Activated T-cell treated with anti-CD3 and anti-CD28 coated beads, Interleukin-2, amount 50 U/mL, for 72 hours (primary cell): ENCODE data around the gene MAN1C1. TPM values are rescaled to one million over a fixed set of nuclear protein-coding genes. Genes with fewer than 3 reads are reported as not detected.

Experiments
- ATAC-seq, 2 donors: fragments of 150-1000 bp; cut with Tn5 transposase; replicated peaks in 1 of 2; 2 replicates each; pipeline ENCODE4 v1.10.0; 2021; ENCODE audit warnings: moderate library complexity in 2 of 2, mild to moderate bottlenecking in 1 of 2
- DNase-seq, 2 donors: peaks; one replicate each; pipeline ENCODE4 v3.0.0; 2021 to 2022; ENCODE audit warnings: mixed read lengths in 1 of 2
- H3K27ac Mint-ChIP-seq: one replicate; pipeline ENCODE4 v1.8.0; 2022; ENCODE audit warnings: mild to moderate bottlenecking, moderate library complexity, mixed read lengths
- H3K27me3 Mint-ChIP-seq: one replicate; pipeline ENCODE4 v1.8.0; 2022; ENCODE audit warnings: low read depth, mixed read lengths
- H3K36me3 Mint-ChIP-seq, 2 donors: one replicate each; pipeline ENCODE4 v1.8.0; 2022; ENCODE audit warnings: mixed read lengths in 2 of 2, mild to moderate bottlenecking in 1 of 2; ENCODE audit not compliant: insufficient read depth in 2 of 2
- H3K4me1 Mint-ChIP-seq: one replicate; pipeline ENCODE4 v1.8.0; 2022; ENCODE audit warnings: low read depth, mixed read lengths
- H3K4me3 Mint-ChIP-seq, 2 donors: one replicate each; pipeline ENCODE4 v1.8.0; 2022; ENCODE audit warnings: mild to moderate bottlenecking in 2 of 2, mixed read lengths in 2 of 2, moderate library complexity in 2 of 2
- H3K9me3 Mint-ChIP-seq, 2 donors: one replicate each; pipeline ENCODE4 v1.8.0; 2022; ENCODE audit warnings: mixed read lengths in 2 of 2
- total RNA-seq, 2 donors: library from RNA; stranded (reverse); gene quantifications; one replicate each; pipeline ENCODE4 v1.2.3, GENCODE V29; 2022

The MAN1C1 gene
- total RNA-seq, 2 donors from 2014 or later: 9.4 to 13.3 TPM

DNA sequence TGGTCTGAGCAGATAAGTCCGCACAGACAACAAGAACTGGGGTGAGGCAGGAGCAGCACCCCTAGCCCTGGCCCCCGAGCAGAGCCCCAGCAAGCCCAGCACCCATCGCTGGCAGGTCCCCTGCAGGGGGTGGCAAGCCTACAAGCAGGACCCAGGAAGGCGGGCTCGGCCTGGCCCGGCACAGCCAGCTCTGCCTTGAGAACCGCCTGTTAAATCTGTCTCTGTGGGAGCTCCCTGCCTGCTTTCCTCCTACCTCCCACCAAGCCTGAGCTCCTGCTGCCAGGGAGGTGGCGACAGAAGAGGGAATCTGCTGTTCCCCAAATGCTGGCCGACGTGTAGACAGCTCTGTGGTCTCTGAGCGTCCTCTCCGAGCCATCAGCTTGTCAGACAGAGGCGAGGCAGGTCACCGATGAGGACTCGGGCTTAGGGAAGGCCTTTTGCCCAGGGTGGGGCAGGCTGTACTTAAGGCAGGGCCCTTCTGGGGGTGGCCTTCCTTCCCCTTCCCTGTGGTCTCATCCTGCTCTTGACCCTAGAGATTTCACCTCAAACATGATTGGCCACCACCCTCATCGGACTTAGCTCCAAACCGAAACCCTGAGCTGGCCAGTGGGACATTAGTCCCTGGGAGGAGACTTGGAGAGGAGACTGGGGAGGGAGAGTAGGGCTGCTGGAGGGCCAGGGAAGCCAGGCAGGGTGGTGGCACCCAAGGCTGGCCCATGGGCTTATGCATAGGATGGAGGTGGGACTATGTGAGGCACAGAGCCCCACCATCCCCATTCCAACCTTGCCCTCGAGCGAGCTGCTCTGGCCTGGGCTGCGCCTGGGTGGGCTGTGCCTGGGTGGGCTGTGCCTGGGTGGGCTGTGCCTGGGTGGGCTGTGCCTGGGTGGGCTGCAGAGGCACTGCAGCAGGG, 191.1 kb downstream of the MAN1C1 start:
- H3K36me3 Mint-ChIP-seq: no peaks in the 10 kb centered on the region
- no peak for ATAC-seq
- H3K9me3 Mint-ChIP-seq: no peaks in the 10 kb centered on the region
- no peaks in the 10 kb centered on the region for H3K27me3 Mint-ChIP-seq
- H3K4me3 Mint-ChIP-seq: no peak overlapping the region
- no peak overlapping the region for H3K27ac Mint-ChIP-seq
- DNase-seq: no peak
- H3K4me1 Mint-ChIP-seq: peaks cover 39% of the 10 kb centered on the region

DNA sequence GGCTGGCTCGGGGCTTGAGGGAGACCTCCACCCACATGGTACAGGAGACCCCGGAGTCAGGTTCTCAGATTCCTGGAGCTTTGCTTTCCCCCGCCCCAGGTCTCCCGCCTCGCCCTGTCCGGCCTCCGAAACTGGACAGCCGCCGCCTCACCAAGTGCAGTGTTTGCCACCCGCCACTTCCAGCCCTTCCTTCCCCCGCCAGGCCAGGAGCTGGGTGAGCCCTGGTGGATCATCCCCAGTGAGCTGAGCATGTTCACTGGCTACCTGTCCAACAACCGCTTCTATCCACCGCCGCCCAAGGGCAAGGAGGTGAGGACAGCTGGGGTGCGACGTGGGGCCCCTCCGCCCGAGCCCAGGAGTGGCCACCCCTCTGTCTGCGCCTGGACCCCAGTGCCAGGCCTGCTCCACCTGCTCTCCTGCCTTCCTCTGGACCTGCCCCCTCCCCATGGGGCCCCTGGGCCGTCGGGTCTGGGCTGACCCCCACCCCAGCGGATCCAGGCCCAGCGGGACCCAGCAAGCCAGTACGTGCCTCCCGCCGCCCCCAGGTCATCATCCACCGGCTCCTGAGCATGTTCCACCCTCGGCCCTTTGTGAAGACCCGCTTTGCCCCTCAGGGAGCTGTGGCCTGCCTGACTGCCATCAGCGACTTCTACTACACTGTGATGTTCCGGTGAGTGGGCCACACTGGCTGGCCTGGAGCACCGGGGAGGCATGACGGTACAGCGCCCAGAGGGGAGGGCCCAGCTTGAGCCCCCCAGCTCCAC, 192.1 kb downstream of the MAN1C1 start:
- Mint-ChIP-seq H3K36me3 (no peaks in the 10 kb centered on the region), H3K4me3 (no peak overlapping the region), H3K4me1 (peaks cover 31% of the 10 kb centered on the region), H3K27ac (no peak overlapping the region), H3K9me3 (no peaks in the 10 kb centered on the region), H3K27me3 (no peaks in the 10 kb centered on the region)
- ATAC-seq: no peak
- no peak for DNase-seq

DNA sequence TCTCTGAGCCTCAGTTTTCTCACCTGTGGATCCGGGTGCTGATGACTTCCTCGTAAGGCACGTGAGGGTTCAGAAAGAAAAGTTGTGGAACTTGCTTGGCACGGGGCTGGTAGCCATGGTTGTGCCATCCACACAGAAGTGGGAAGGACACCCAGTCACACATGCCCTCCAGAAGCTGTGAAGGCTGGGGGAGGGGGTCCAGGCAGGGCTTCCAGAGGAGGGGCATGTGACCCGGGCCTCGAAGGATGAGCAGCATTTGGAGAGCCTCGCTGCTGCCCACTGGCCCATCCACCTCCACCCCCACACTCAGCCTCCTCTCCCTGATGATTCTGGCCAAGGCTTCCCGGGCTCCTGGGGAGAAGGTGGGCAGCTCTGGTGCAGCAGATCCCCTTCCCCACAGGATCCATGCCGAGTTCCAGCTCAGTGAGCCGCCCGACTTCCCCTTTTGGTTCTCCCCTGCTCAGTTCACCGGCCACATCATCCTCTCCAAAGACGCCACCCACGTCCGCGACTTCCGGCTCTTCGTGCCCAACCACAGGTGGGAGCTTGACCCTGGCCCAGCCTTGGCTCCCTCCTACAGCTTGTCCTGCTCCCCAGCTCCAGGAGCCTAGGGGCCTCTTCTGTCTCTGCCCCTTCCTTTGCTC, 192.8 kb downstream of the MAN1C1 start:
- H3K4me1 Mint-ChIP-seq: peaks cover 24% of the 10 kb centered on the region
- H3K27ac Mint-ChIP-seq: no peak overlapping the region
- no peak overlapping the region for H3K4me3 Mint-ChIP-seq
- no peaks in the 10 kb centered on the region for H3K9me3 Mint-ChIP-seq
- no peaks in the 10 kb centered on the region for H3K36me3 Mint-ChIP-seq
- H3K27me3 Mint-ChIP-seq: no peaks in the 10 kb centered on the region
- ATAC-seq (no peak), DNase-seq (no peak)

DNA sequence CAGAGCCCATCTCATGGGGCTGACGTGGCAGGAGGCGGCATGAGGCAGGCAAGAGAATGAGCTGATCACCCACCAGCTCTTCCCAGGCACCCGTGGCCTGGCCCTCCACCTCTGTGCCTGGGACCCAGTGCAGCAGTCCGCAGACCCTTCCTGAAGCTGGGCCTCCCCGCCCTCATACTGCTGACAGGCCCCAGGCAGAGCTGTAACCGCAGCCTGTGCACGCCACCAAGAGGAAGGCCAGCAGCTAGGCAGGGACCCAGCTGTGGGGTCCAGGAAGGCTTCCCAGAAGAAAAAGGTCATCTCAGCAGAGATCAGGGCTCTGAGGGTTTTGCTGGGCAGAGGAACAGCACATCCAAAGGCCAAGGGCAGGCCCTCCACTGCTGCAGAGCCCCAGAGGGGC, 193.3 kb downstream of the MAN1C1 start:
- DNase-seq (no peak), ATAC-seq (no peak)
- H3K36me3 Mint-ChIP-seq: no peaks in the 10 kb centered on the region
- H3K27ac Mint-ChIP-seq: no peak overlapping the region
- H3K4me1 Mint-ChIP-seq: peaks cover 18% of the 10 kb centered on the region
- no peak overlapping the region for H3K4me3 Mint-ChIP-seq
- no peaks in the 10 kb centered on the region for H3K27me3 Mint-ChIP-seq
- no peaks in the 10 kb centered on the region for H3K9me3 Mint-ChIP-seq

DNA sequence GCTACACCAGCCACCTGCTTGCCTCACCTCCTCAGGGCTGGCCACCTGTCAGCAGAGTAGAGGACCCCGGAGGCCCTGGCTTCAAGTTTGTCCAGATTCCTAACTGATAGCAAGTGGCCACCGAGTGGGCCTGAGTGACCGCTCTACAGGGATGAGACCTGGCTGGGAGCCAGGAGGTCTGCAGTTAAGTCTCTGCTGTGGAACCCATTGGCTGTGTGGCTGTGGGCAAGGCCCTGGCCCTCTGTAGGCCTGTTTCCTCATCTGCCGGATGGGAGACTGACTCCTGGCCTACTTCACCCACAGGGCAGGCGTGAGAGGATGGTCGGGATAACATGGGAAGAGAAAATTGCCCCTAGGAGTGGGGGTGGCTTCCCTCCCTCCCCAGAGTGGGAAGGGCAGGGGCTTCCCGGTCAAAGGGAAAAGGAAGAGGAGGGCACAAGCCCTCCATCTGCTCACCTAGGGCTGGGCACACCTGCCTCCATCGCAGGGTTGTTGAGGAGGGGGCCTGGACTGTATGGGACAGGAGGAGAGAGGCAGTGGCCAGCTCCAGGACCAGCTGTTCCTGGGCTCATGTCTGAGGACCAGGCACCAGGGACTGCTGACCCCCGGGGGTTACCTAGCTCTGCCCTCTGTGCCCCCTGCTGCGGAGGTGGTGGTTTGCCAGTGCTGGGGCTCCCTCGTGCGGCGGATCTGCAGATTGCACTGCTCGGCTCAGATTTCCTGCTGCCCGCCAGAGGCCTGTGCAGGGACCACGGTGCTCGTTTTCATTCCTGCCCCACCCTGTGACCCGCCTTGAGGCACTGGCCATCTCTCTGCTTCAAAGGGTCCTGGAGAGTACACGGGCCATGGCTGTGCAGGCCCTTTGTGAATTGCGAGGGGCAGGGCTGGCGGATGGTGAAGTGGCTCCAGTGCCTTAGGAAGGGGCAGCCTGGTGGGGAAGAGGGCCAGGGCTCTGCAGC, 194.0 kb downstream of the MAN1C1 start:
- peak; percentile 82 to 85 for DNase-seq
- Mint-ChIP-seq H3K9me3 (no peaks in the 10 kb centered on the region), H3K36me3 (no peaks in the 10 kb centered on the region), H3K27me3 (no peaks in the 10 kb centered on the region), H3K27ac (peak overlapping the region; percentile 22), H3K4me3 (no peak overlapping the region), H3K4me1 (peaks cover 14% of the 10 kb centered on the region)
- ATAC-seq: peak; percentile 78 to 79

DNA sequence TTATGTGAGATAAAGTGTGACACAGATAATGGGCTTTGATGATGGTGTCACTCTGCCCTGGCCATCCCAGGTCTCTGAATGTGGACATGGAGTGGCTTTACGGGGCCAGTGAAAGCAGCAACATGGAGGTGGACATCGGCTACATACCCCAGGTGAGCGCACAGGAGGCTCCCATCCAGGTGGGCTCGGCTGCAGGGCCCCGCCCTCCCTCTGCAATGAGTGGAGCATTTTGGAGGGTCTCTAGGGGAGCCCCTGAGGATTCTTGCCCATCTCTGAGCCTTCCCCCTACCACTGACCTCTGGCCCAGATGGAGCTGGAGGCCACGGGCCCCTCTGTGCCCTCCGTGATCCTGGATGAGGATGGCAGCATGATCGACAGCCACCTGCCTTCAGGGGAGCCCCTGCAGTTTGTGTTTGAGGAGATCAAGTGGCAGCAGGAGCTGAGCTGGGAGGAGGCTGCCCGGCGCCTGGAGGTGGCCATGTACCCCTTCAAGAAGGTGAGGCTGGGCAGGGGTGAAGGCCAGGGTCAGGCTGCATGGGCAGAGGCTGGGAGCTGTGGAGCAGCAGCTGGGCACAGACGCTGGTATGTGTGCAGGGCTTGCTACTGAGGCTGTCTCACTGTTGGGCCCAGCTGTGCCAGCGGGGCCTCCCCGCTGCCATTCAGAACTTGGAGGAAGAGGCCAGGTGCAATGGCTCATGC, 194.9 kb downstream of the MAN1C1 start:
- peaks cover 9% of the 10 kb centered on the region for H3K4me1 Mint-ChIP-seq
- ATAC-seq: no peak

DNA sequence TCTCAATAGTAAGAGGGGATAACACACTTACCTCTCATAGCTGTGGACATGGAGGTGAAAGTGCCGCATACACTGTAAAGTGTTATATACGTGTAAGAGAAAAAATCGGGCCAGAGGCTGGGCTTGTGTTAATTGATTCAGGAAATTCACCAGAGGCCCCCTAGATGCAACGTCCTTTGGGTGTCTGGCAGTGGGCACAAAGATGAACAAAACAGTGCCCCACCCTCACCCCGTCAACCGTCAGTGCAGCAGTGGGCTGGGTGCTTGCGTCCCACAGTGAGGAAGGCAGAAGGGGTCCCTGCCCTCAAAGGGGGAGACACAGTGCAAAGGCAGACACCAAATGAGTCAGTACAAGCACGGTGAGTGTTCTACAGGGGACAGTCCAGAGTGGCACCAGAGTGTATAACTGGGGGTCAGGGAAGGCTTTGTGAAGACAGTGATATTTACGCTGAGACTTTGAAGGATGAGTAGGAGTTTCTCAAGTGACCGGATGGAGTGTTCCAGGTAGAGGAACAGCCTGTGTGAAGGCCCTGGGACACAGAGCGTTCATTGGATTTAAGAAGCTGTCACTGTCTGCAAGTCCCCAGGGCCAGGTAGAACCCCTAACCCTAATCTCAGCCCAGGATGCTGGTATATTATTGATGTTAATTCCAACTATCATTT, 196.6 kb downstream of the MAN1C1 start:
- Mint-ChIP-seq H3K4me1 (peaks cover 12% of the 10 kb centered on the region), H3K36me3 (no peaks in the 10 kb centered on the region), H3K27ac (no peak overlapping the region), H3K27me3 (no peaks in the 10 kb centered on the region), H3K9me3 (no peaks in the 10 kb centered on the region), H3K4me3 (no peak overlapping the region)
- DNase-seq (no peak), ATAC-seq (no peak)

More for the DNA sequence above, 194.9 kb downstream of the MAN1C1 start:
- no peaks in the 10 kb centered on the region for H3K9me3 Mint-ChIP-seq
- H3K27me3 Mint-ChIP-seq: no peaks in the 10 kb centered on the region
- H3K27ac Mint-ChIP-seq: no peak overlapping the region
- no peaks in the 10 kb centered on the region for H3K36me3 Mint-ChIP-seq
- no peak overlapping the region for H3K4me3 Mint-ChIP-seq
- no peak for DNase-seq

DNA sequence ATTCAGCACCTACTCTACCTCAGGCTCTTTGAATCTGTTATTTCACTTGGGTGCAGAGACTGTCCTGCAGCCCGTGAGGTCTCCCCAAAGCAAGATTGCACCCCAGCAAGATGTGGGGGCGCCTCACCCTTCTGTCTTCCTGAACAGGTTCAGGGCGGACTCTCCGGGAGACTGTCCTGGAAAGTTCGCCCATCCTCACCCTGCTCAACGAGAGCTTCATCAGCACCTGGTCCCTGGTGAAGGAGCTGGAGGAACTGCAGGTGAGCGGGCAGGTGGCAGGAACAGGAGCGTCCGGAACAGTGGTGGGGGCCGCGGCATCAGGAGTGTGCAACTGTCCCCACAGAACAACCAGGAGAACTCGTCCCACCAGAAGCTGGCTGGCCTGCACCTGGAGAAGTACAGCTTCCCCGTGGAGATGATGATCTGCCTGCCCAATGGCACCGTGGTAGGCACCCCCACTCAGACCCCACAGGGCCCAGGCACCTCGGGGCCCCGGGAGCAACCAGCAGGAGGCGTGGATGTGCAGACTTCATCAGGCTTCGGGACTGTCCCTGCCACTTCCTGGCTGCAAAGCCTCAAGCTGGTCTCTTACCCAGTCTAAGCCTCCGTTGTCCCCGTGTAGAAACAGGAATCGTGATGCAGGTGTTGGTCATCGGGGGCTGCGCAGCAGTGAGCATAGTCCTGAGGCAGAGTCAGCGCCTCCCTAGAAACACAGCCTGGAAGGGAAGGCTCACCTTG, 197.3 kb downstream of the MAN1C1 start:
- DNase-seq (no peak), ATAC-seq (no peak)
- Mint-ChIP-seq H3K36me3 (no peaks in the 10 kb centered on the region), H3K4me3 (no peak overlapping the region), H3K4me1 (peaks cover 19% of the 10 kb centered on the region), H3K27me3 (no peaks in the 10 kb centered on the region), H3K27ac (no peak overlapping the region), H3K9me3 (no peaks in the 10 kb centered on the region)

DNA sequence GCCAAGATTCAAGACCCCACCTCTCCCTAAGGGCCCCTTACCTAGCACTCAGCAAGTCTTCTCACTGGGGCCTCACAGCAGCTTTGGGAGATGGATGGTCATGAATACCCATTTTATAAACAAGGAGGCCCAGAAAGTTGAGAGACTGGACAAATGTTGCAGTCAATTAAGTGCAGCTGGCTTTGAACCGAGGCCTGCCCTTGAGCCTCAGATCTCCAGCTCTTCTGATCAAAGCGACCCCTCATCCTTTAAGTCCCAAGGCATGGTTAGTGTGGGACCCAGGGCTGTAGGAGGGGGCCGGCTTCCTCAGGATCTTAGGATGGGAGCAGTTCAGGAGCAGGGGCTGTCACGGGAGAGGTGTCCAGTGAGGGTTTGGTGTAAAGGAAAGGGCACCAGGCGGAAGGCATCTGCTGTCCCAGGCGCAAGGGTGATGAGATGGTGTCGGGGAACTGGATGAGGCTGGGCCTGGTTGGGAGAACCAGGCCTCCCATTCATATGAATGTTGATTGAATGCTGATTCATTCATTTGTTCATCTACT, 198.0 kb downstream of the MAN1C1 start:
- no peak overlapping the region for H3K4me3 Mint-ChIP-seq
- no peaks in the 10 kb centered on the region for H3K9me3 Mint-ChIP-seq
- peaks cover 26% of the 10 kb centered on the region for H3K4me1 Mint-ChIP-seq
- H3K27me3 Mint-ChIP-seq: no peaks in the 10 kb centered on the region
- peaks cover 0 to 3% of the 10 kb centered on the region in 2 donors for H3K36me3 Mint-ChIP-seq
- no peak overlapping the region for H3K27ac Mint-ChIP-seq
- DNase-seq: no peak
- no peak for ATAC-seq

DNA sequence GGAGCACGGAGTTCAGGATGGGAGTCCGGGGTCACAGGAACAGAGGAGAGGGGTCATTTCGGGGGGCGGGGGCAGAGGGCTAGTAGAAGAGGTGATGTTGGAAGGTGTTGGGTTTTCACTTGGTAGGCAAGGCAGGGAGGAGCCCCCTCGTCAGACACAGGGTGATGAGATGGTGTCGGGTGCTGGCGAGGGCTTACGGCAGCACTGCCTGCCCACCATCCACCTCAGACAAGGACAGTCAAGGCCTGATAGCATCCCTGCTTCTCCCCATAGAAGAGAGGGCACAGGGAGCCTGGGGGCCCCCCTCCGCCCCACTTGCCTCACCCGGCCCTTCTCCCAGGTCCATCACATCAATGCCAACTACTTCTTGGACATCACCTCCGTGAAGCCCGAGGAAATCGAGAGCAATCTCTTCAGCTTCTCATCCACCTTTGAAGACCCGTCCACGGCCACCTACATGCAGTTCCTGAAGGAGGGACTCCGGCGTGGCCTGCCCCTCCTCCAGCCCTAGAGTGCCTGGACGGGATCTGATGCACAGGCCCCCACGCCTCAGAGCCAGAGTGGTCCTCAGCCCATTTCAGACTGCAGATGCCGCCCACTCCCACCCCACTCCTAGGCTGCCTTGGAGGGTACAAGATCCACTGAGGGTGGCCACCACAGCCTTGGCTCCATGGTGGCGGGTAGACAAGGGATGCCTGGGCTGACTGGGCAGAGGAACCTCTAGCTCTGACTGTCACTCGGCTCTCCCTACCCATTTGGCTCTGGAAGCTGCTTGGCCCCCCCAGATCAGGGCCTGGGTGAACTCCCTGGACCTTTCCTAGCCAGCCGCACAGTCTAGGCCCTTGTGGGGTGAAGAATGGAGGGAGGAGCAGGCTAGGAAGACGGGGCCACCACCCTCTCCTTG, 198.9 kb downstream of the MAN1C1 start:
- no peak for ATAC-seq
- Mint-ChIP-seq H3K36me3 (peaks cover 0 to 3% of the 10 kb centered on the region in 2 donors), H3K9me3 (no peaks in the 10 kb centered on the region), H3K27ac (no peak overlapping the region), H3K4me3 (no peak overlapping the region), H3K27me3 (no peaks in the 10 kb centered on the region), H3K4me1 (peaks cover 19% of the 10 kb centered on the region)
- DNase-seq: no peak
